GM23248 (cell line): ENCODE data around the gene CLDN24.

Experiments
- EZH2 ChIP-seq: fragments of 200-600 bp; sonication (generic); IDR thresholded peaks from 2 replicates; pipeline ENCODE4 v1.6.1; 2018; ENCODE audit warnings: antibody characterized with exemption, mild to moderate bottlenecking; ENCODE audit not compliant: insufficient read depth, poor library complexity, severe bottlenecking
- EZH2phosphoT487 ChIP-seq: fragments of 200-600 bp; sonication (generic); IDR thresholded peaks from 2 replicates; pipeline ENCODE4 v1.6.1; 2018; ENCODE audit warnings: antibody characterized with exemption, moderate library complexity, mild to moderate bottlenecking, low read depth; ENCODE audit not compliant: insufficient read depth

GRCh38 chr4:183350317-183351071 lies 28.3 kb upstream of the CLDN24 start:
- no peak for TF ChIP-seq EZH2
- TF ChIP-seq EZH2phosphoT487: no peak
